CMK (cell line): ENCODE measurements around the gene UBE3D.
"Not testable (repeated sequence)": the region's sequence is repeated elsewhere in the genome, so short reads cannot be mapped to it uniquely, and the experiment has no call there.

Experiments used
- DNase-seq: peaks from one replicate; pipeline ENCODE4 v3.0.0-alpha.2; 2010; ENCODE audit warnings: low read depth

UBE3D gene

GRCh38 chr6:83053678-83054077 is 12.0 kb downstream of the UBE3D start:
- DNase-seq, result no peak

- no peak for DNase-seq
These were observed 14.1 kb downstream of the UBE3D start for GRCh38 chr6:83051377-83052172.

- DNase-seq, result no peak
These were observed 18.4 kb downstream of the UBE3D start for GRCh38 chr6:83047065-83047754.

GRCh38 chr6:83044091-83044768 is 21.4 kb downstream of the UBE3D start:
- DNase-seq, result no peak

GRCh38 chr6:83042467-83043053 is 23.1 kb downstream of the UBE3D start:
- DNase-seq, result no peak

- no peak for DNase-seq
These were observed 27.4 kb downstream of the UBE3D start for GRCh38 chr6:83038246-83038645.

GRCh38 chr6:83031689-83032088 is 34.0 kb downstream of the UBE3D start:
- no peak for DNase-seq

GRCh38 chr6:83019741-83020140 is 45.9 kb downstream of the UBE3D start:
- DNase-seq, result no peak

- DNase-seq, result not testable (repeated sequence)
These were observed 54.5 kb downstream of the UBE3D start for GRCh38 chr6:83011131-83011530.

GRCh38 chr6:83008626-83009025 is 57.0 kb downstream of the UBE3D start:
- no peak for DNase-seq

- peak; percentile 71 for DNase-seq
These were observed 59.3 kb downstream of the UBE3D start for GRCh38 chr6:83006270-83006905.

- DNase-seq, result no peak
These were observed 69.5 kb downstream of the UBE3D start for GRCh38 chr6:82996156-82996555.

GRCh38 chr6:82995066-82995465 is 70.6 kb downstream of the UBE3D start:
- no peak for DNase-seq

GRCh38 chr6:82989736-82990290 is 75.8 kb downstream of the UBE3D start:
- no peak for DNase-seq

- DNase-seq, result no peak
These were observed 76.7 kb downstream of the UBE3D start for GRCh38 chr6:82988930-82989351.

- DNase-seq, result no peak
These were observed 77.7 kb downstream of the UBE3D start for GRCh38 chr6:82987951-82988350.

- no peak for DNase-seq
These were observed 78.2 kb downstream of the UBE3D start for GRCh38 chr6:82987416-82987815.

- DNase-seq, result no peak
These were observed 80.9 kb downstream of the UBE3D start for GRCh38 chr6:82984720-82985119.

- no peak for DNase-seq
These were observed 85.6 kb downstream of the UBE3D start for GRCh38 chr6:82980086-82980485.

- no peak for DNase-seq
These were observed 86.0 kb downstream of the UBE3D start for GRCh38 chr6:82979657-82980056.

GRCh38 chr6:82978362-82978945 is 87.2 kb downstream of the UBE3D start:
- DNase-seq, result no peak
